Liver (tissue), 3 donors: ENCODE measurements around the gene PRODH.
"Not testable (repeated sequence)": the region's sequence is repeated elsewhere in the genome, so short reads cannot be mapped to it uniquely, and the experiment has no call there.

Source experiments
- CTCF ChIP-seq: fragments of 150-350 bp; IDR thresholded peaks from 2 replicates; pipeline ENCODE4 v1.5.1; 2017; ENCODE audit warnings: improper control_type of control experiment, low read depth, low read length; ENCODE audit not compliant: missing input control
- EGR1 ChIP-seq, 2 donors: IDR thresholded peaks; 2 replicates each; pipeline ENCODE4 v1.6.1; 2016 to 2018; ENCODE audit warnings: antibody characterized with exemption in 2 of 2, low read depth in 2 of 2
- FOXA1 ChIP-seq: IDR thresholded peaks from 2 replicates; pipeline ENCODE4 v1.6.1; 2016; ENCODE audit warnings: antibody characterized with exemption
- GABPA ChIP-seq, 2 donors: IDR thresholded peaks in 1 of 2; conservative IDR thresholded peaks in 1 of 2; 2 replicates each; pipeline ENCODE4 v1.6.1; 2016; ENCODE audit warnings: antibody characterized with exemption in 2 of 2, mild to moderate bottlenecking in 1 of 2, moderate library complexity in 1 of 2
- JUND ChIP-seq, 2 donors: IDR thresholded peaks; 2 replicates each; pipeline ENCODE4 v1.6.1; 2016; ENCODE audit warnings: antibody characterized with exemption in 2 of 2
- MAX ChIP-seq: IDR thresholded peaks from 2 replicates; pipeline ENCODE4 v1.6.1; 2016; ENCODE audit warnings: antibody characterized with exemption
- RAD21 ChIP-seq, 2 donors: IDR thresholded peaks; 2 replicates each; pipeline ENCODE4 v1.6.1; 2016; ENCODE audit warnings: antibody characterized with exemption in 2 of 2, mild to moderate bottlenecking in 2 of 2
- REST ChIP-seq: IDR thresholded peaks from 2 replicates; pipeline ENCODE4 v1.6.1; 2016; ENCODE audit warnings: antibody characterized with exemption, mild to moderate bottlenecking
- SP1 ChIP-seq: IDR thresholded peaks from 2 replicates; pipeline ENCODE4 v1.6.1; 2018; ENCODE audit warnings: antibody characterized with exemption, mild to moderate bottlenecking
- TAF1 ChIP-seq: conservative IDR thresholded peaks from 2 replicates; pipeline ENCODE4 v1.6.1; 2016; ENCODE audit warnings: antibody characterized with exemption, mild to moderate bottlenecking
- YY1 ChIP-seq: IDR thresholded peaks from 2 replicates; pipeline ENCODE4 v1.6.1; 2016; ENCODE audit warnings: antibody characterized with exemption, mild to moderate bottlenecking
- ZBTB33 ChIP-seq: IDR thresholded peaks from 2 replicates; pipeline ENCODE4 v1.6.1; 2016; ENCODE audit warnings: antibody characterized with exemption
- donor health status: healthy.
- donor health status: healthy.

- TF ChIP-seq CTCF; RAD21 (IDR thresholded peaks at IDR 0.05); YY1; SP1; ZBTB33; EGR1 (IDR thresholded peaks at IDR 0.05; ENCODE audit: low read depth in 2 of 2); FOXA1; GABPA (IDR thresholded peaks at IDR 0.05 in 1 of 2, conservative IDR thresholded peaks at IDR 0.05 in 1 of 2); TAF1; MAX; REST; JUND (IDR thresholded peaks at IDR 0.05): not testable (repeated sequence)
Measured at GRCh38 chr22:18914558-18914957, 21.5 kb downstream of the PRODH start.
